Renal cortex interstitium (tissue), 11 donors: Measurements from ENCODE around the gene CCDC3. TPM values are rescaled to one million over a fixed set of nuclear protein-coding genes. Genes with fewer than 3 reads are reported as not detected.

Source experiments
- DNase-seq, 11 donors: peaks; one replicate each; pipeline ENCODE4 v3.0.0-alpha.2; 2013; ENCODE audit warnings: low read depth in 9 of 11, low spot score in 4 of 11; ENCODE audit errors: extremely low read depth in 1 of 11
- polyA plus RNA-seq, 3 donors: library from polyadenylated mRNA; unstranded; fragments of 120-200 nt; gene quantifications; one replicate each; pipeline ENCODE4 v1.2.1, GENCODE V29; 2013; ENCODE audit not compliant: insufficient read length in 3 of 3

Gene CCDC3
- polyA plus RNA-seq, 3 donors: 10.9 to 13.8 (median 13.5) TPM

DNA sequence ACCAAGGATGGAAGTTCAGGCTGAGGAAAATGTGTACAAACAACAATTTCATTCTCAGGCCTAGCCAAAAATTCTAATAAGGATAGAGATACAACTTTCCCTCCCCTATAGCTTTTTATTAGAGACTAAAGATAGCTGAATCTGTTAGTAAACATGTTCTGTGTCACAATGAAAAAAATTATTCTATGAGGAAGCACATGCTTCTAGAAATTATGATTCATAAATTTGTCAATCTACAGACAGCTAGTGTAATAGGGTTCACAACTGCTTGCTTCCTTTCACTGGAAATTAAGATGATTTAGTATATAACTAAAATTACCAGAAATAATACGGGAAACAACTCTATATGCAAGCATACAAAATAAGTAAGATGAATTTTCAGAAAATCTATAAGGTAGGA is 56.6 kb downstream of the CCDC3 start:
- DNase-seq: no peak

DNA sequence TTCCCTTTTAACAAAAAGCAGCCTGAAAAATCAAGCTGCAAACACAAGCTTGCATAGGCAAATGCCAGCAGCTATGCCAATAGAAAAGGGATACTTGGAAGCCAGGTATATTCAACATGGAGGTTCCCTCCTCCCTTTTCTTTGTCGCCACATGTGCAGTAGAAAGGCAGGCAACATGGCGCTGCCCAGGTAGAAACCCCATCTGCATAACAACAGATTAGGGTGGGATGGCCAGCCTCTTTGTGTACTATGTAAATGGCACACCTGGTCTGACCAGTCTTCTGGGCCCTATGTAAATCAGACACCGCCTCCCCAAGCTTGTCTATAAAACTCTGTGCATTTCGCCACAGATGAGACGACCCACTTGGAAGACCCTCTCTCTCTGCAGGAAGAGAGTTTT is 58.1 kb downstream of the CCDC3 start:
- DNase-seq: no peak

DNA sequence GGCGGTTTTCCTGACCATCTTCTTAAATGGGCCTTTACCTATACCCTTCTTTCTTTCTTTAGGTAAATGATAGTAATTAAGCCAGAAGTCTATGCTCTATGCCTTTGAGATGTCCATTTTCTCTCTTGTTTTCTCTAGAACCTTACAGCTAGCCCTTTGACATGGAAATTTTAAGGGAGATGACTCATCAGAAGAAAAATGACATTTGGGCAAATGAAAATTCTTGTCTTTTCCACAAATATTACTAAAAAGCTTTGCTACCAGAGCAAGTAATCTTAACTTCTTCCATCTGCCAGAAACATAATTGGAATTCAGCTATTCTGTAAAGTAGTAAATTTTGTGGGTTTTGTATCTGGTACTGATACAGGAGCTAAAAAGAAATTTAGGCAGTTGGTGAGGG is 59.5 kb downstream of the CCDC3 start:
- DNase-seq: no peak

DNA sequence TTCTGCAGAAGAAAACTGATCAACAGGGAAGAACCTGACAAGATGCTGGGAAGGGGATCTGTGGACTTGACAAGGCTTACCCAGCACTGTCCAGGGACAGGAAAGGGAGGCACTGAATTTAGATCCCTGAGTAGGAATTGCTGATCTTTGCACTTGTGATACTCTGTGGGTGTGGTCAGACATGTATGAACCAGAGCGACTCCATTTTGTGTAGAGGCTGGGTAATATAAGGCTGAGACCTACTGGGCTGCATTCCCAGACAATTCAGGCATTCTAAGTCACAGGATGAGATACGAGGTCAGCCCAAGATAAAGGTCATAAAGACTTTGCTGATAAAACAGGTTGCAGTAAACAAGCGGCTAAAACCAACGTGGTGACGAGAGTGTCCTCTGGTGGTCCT is 60.7 kb downstream of the CCDC3 start:
- DNase-seq: no peak

DNA sequence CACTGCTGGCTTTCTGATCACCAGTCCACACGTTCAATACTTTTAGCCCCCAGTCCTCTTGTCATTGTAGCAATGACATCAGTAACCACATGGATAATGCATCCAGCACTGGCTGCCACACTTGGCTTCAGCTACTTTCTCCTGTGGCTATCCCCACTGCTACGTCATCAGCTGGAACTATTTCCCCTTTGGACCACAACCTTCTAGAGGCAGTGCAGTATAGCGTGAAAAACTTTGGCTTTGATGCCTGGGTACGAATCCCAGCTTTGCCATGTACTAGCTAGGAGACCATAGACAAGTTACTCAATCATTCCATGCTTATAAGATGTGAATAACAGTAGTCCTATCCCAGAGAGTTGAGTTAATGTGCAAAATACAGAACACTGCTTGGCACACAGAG is 63.2 kb downstream of the CCDC3 start:
- no peak for DNase-seq

DNA sequence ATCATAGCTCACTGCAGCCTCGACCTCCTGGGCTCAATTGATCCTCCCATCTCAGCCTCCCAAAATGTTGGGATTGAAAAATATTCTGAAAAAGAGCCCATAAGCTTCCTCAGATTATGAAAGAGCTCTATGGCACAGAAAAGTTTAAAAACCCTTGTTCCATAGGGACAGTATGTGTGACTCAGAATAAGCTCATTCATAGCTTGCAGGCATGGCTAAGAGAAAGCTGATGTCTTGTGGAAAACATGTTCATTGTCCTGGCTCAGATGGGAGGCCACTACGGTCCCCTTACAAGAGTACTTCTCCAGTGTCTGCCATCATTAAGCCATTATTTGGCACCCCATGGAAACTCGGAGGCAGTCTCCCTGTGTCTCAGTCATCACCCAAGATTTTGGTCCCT is 64.0 kb downstream of the CCDC3 start:
- no peak for DNase-seq

DNA sequence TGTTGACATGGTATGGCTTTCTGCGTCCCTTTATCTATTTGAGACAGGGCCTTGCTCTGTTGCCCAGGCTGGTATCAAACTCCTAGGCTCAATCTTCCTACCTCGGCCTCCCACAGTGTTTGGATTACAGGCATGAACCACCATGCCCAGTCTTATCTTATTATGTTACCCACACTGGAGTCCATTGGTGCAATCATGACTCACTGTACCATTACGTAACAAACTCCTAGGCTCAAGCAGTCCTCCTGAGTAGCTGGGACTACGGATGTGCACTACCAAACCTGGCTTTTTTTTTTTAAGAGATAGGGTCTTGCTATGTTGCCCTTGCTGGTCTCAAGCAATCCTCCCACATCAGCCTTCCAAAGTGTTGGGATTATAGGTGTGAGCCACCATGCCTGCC is 66.7 kb downstream of the CCDC3 start:
- no peak for DNase-seq

DNA sequence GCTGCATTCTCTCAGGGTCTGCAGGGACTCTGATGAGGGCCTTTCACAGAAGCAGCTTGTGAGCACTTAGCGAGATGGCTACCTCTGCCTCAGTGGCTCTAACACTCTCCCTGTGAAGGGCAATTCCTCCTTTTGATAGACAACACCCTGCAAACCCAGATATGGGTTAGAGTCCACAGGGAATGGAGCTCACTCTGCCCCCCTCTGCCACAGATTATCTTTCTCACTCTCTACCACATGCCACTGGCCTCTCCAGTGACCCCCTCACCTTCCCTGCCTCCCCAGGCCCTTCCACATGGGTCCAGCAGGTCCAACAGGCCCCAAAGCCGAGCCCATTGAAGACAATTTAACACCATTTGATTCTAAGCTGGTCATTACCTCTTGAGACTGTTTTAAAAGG is 72.1 kb downstream of the CCDC3 start:
- no peak for DNase-seq

DNA sequence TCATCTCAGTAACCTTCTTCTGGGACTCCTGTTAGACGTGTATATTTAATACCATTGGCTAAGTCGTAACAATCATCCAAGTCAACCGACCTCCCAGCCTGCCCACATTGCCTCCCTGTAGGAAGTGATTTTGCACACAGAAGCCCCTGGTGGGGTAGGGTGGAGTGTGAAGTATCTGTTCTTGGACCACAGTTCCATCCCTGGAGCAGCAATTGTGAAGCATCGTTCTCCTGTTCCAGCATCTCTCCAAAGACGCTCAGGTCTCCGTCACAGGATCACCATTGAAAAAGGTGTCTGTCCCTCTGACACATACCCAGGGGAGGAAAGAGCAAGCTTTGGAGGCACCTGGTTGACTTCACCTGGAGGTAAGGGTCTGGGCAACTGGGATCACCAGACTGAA is 72.9 kb downstream of the CCDC3 start:
- no peak for DNase-seq

DNA sequence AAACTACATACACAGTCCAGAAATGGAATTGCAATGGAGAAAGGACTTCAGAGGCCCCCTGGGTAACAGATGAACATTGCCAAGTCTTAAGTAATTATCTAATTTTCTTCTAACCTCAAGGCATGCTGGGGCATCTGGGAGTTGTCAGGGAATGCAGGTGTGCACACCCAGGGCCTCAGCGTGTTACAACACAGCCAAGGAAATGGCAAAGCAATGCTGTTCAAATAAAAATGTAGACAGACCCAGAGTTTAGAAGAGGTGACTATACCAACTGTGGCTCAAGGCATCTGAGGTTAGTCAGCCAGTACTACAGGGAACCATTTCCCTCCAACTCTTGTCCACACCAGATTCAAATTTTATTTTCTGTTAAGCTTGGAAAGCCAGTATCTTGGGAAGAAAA is 73.6 kb downstream of the CCDC3 start:
- DNase-seq: no peak

DNA sequence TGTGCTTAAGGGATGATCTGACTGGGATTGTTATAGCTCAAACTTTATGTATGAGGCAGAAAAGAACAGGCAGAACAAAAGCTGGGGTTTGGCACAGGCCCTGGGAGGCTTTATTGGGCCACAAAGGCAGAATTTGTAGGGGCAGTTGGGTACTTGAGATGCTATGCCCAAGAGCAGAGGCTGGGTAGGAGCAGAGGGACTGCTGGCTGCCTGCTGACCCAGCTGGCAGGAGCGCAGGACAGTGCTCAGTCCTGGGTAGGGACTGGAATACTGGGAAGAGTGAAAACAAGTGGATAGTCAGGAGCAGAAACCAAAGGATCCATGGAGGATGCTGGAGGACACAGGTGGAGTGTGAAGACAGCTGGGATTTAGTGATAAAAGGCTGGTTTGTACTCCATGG is 75.7 kb downstream of the CCDC3 start:
- DNase-seq: no peak

DNA sequence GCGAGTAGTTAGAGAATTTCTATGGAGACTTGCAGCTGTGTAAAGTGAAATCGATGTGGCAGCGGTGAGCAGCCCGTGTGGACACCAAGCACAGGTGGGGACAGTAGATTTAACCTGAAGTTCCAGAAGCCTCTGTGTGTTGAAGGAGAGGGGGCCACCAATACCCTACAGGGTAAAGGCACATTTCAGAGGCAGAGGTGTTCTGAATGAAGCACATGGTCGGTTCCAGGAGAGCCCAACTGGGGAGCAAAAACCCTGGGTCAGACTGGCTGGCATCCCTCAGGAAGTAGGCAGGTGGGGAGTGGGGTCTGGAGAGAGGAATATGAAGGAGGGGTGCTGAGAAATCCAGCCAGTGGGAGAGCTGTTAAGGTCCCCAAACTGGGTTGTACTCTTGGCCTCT is 76.6 kb downstream of the CCDC3 start:
- DNase-seq: no peak

DNA sequence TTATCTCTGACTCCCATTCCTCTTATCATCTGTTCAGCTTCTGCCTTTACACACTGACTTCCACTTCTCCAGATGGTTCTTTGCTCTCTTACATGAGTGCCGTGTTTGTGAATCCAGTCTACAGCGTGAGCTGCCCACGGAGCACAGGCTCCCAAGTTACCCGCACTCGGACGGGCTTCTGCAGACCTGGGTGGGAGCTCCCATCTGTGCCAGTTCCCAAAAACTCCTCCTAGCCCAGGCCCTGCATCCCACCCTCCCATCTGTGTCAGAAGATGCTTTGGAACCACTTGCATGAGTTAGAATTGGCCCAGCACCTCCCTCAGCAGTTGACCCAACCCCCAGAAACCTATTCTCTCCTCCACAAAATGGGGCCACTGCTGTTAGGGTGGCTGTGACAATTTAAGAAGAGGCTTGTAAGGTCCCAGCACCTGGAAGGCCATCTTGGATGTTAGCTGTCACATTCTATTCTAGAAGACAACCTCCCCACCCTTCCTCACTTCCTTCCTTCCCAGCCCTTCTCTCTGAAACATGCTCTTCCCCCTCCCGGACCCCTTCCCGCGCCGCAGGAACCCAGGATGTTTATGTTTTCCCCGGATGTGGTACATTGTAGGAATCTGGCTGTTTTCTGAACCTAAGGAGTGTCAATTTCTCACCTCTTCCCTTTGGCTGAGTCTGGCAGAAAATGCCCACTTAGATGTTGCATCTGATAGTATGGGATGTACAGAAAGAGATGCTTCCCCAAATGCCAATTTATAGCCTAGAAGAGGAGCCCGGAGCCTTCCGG is 79.2 kb downstream of the CCDC3 start:
- DNase-seq: no peak

DNA sequence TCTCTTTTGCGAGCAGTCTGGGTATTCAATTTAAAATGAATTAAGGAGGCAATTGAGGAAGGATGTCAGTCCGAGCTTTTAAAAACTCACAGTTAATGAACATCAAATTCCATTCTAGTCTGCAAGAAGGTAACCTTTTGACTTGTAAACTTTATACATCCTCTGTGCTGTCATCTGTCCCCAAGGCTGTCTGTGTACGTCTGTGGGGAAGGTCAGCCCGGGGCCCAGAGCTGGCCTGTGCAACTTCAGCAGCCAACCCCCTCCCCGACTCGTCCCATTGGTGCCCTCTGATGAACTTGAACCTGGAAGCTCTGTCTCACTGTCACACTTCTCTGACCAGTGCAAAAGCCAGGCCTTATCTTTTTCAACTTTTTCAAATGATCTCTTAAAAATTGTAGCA is 80.3 kb downstream of the CCDC3 start:
- no peak for DNase-seq

DNA sequence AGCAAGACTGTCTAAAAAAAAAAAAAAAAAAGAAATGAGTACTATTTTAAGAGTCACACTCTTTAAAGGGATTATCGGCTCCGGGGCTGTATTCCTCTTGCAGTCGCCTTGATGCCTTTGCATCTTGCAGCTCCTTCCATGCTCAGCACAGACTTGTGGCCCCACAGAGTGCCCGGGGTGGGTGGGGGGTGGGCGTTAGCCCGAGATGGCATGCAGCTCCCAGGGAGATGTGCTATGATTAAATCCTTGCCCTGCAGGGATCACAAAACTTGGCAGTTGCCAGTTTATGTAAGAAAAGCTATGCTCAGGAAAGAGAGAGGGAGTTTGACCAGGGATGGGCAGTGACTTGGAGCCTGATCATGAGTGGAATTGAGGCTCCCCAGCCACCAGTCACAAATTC is 81.9 kb downstream of the CCDC3 start:
- DNase-seq: no peak

DNA sequence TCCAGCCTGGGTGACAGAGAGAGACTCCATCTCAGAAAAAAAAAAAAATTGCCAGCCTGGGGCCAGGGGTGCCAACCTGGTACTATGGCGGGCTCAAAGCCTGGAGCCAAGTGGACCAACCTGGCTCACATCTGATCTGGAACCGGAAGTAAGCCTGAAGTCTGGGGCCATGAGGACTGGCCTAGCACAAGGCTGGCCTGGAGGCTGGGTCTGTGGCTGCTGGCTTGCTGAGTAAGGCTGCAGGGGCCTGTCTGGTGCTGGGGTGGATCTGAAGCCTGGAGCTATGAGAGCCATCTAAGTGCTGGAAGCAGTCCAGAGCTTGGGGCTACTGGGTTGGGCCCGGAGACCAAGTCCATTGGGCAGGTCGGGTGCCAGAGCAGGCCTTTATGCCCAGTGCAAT is 84.9 kb downstream of the CCDC3 start:
- no peak for DNase-seq

DNA sequence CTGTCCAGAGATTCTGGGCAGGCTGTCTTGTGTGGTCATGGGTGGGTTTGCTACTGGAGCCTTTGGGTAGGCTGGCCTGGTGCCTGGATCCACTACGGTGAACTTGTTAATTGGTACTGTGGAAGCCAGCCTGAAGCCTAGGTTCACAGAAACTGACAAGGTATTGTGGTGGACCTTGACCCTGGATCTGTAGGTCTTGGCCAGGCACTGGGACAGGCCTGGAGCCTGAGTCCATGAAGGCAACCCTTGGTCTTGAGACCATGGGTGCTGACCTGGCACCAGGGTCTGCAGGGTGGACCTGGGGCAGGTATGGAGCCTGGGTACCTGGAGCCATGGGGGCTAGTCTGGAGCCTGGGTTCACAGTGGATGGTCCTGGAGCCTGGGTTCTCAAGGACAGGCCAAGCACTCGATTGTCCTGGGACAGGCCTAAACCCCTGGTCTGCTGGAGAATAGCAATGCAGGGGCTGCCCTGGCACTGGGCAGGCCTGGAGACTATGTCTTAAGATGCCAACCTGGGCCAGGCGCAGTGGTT is 85.8 kb downstream of the CCDC3 start:
- no peak for DNase-seq

DNA sequence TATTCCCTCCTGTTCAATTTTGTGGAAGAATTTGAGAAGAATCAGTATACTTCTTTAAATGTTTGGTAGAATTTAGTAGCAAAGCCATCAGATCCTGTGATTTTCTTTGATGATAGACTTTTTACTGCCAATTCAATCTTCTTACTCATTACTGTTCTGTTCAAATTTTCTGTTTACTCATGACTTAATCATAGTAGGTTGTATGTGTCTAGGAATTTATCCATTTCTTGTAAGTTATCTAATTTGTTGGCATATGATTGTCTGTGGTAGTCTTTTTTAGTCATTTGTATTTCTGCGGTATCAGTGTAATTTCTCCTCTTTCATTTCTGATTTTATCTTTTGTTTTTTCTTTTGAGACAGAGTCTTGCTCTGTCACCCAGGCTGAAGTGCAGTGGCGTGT is 87.4 kb downstream of the CCDC3 start:
- DNase-seq: no peak

DNA sequence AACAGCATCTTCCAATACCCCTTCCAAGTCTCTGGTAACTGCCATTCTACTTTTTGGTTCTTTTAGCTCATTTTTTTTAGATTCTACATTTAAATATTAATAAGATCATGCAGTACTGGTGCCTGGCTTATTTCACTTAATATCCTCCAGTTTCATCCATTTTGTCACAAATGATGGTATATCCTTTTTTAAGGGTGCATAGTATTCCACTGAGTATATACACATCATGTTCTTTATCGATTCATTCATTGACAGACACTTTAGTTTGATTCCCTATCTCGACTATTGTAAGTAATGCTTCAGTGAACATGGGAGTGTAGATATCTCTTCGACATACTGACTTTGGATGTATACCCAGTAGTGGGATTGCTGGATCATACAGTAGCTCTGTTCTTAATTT is 89.7 kb downstream of the CCDC3 start:
- no peak for DNase-seq

DNA sequence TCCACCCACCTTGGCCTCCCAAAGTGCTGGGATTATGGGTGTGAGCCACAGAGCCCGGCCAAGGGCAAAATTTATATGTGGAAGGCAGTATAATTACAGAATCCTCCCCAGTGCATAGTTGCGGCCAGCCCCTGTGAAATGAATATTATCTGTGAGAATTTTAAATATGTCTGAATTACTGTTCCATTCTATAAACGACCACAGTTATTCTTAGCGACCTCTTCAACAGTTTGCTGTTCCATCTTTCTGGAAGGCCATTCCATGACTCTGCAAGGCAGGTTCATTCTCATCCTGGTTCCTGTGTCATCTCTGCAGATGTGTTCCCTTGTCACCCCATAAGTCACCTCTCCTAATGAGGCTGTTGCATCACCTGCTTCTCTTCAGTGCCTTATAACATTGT is 90.7 kb downstream of the CCDC3 start:
- DNase-seq: no peak

DNA sequence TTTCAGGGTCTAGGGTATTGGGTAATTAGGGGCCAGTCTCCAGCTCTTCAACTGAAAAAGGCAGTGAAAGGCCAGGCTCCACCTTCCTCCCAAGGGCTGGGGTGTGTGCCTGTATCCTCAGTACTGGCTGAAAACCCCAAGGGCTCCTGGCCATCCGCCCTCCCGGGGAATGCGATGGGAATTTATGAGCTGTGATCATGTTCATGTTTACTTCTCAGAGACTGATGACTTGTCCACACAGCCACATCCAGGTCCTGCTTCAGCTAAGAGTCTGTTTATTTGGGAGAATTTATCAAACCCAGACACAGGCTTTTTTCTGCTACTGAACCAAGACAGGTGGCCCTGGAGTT is 91.7 kb downstream of the CCDC3 start:
- DNase-seq: no peak
